C4-2B (cell line): ENCODE data around the gene UVRAG.

Experiments used
- ZFX ChIP-seq: fragments of 450-650 bp; IDR thresholded peaks from 2 replicates; pipeline ENCODE4 v1.6.1; 2017
- TF ChIP-seq, protein P1 (sequence below): fragments of 450-650 bp; conservative IDR thresholded peaks from 2 replicates; pipeline ENCODE4 v1.5.1; 2017; ENCODE audit warnings: mild to moderate bottlenecking

- TF ChIP-seq, protein P1, sequence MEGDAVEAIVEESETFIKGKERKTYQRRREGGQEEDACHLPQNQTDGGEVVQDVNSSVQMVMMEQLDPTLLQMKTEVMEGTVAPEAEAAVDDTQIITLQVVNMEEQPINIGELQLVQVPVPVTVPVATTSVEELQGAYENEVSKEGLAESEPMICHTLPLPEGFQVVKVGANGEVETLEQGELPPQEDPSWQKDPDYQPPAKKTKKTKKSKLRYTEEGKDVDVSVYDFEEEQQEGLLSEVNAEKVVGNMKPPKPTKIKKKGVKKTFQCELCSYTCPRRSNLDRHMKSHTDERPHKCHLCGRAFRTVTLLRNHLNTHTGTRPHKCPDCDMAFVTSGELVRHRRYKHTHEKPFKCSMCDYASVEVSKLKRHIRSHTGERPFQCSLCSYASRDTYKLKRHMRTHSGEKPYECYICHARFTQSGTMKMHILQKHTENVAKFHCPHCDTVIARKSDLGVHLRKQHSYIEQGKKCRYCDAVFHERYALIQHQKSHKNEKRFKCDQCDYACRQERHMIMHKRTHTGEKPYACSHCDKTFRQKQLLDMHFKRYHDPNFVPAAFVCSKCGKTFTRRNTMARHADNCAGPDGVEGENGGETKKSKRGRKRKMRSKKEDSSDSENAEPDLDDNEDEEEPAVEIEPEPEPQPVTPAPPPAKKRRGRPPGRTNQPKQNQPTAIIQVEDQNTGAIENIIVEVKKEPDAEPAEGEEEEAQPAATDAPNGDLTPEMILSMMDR, result peak; percentile 89
- TF ChIP-seq ZFX, result no peak
These were observed 52.9 kb downstream of the UVRAG start for GRCh38 chr11:75867778-75868374.
